ENCODE results near the gene C11orf68. TPM values are rescaled to one million over a fixed set of nuclear protein-coding genes. Genes with fewer than 3 reads are reported as not detected.

C11orf68 gene
- total RNA-seq, 1 experiment from 2014 or later = 31.9 TPM

DNA sequence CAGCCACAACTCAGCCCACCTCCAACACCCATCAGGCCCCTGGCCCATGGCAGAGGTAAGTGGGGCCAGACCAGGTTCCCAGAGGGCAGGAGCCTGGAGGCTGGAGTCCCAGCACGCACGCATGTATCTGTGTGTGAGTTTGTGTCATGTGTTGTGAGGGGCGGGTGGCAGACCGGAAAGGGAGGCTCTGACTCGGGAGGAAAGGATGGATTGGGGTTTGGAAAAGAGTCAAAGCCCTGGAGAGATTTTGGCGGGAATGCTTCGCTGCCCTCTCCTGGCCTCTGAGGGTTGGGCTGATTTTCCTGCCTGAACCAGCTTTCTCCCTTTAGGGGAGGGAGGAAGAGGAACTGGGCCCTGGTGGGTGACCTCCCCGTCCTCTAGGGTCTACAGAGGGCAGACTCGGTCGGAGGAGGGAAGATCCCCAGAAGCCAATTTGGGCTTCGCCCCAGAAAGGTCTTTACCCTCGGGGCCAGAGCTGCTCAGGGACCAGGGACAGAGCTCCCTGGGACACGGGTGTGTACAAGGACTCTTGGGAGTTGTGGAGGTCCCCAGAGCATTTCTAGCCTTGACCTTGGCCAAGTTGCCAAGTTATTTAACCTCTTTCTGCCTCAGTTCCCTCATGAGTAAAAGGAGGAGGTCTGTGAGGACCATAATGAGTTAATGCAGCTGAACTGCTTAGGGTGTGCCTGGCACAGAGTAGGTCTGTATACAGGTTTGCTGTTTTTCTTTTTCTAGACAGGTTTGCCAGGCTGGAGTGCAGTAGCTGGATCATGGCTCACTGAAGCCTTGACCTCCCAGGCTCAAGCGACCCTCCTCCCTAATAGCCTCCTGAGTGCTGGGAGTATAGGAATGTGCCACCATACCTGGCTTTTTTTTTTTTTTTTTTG, 6.9 kb downstream of the C11orf68 start (continued):
- TF ChIP-seq, protein P1, sequence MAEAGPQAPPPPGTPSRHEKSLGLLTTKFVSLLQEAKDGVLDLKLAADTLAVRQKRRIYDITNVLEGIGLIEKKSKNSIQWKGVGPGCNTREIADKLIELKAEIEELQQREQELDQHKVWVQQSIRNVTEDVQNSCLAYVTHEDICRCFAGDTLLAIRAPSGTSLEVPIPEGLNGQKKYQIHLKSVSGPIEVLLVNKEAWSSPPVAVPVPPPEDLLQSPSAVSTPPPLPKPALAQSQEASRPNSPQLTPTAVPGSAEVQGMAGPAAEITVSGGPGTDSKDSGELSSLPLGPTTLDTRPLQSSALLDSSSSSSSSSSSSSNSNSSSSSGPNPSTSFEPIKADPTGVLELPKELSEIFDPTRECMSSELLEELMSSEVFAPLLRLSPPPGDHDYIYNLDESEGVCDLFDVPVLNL (CRISPR knock-in tag; IDR thresholded peaks at IDR 0.05; ENCODE audit: borderline replicate concordance, low read depth) = no peak
- TF ChIP-seq, protein P2, sequence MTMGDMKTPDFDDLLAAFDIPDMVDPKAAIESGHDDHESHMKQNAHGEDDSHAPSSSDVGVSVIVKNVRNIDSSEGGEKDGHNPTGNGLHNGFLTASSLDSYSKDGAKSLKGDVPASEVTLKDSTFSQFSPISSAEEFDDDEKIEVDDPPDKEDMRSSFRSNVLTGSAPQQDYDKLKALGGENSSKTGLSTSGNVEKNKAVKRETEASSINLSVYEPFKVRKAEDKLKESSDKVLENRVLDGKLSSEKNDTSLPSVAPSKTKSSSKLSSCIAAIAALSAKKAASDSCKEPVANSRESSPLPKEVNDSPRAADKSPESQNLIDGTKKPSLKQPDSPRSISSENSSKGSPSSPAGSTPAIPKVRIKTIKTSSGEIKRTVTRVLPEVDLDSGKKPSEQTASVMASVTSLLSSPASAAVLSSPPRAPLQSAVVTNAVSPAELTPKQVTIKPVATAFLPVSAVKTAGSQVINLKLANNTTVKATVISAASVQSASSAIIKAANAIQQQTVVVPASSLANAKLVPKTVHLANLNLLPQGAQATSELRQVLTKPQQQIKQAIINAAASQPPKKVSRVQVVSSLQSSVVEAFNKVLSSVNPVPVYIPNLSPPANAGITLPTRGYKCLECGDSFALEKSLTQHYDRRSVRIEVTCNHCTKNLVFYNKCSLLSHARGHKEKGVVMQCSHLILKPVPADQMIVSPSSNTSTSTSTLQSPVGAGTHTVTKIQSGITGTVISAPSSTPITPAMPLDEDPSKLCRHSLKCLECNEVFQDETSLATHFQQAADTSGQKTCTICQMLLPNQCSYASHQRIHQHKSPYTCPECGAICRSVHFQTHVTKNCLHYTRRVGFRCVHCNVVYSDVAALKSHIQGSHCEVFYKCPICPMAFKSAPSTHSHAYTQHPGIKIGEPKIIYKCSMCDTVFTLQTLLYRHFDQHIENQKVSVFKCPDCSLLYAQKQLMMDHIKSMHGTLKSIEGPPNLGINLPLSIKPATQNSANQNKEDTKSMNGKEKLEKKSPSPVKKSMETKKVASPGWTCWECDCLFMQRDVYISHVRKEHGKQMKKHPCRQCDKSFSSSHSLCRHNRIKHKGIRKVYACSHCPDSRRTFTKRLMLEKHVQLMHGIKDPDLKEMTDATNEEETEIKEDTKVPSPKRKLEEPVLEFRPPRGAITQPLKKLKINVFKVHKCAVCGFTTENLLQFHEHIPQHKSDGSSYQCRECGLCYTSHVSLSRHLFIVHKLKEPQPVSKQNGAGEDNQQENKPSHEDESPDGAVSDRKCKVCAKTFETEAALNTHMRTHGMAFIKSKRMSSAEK (CRISPR knock-in tag; IDR thresholded peaks at IDR 0.05; ENCODE audit: borderline replicate concordance) = no peak
- TF ChIP-seq, protein P3, sequence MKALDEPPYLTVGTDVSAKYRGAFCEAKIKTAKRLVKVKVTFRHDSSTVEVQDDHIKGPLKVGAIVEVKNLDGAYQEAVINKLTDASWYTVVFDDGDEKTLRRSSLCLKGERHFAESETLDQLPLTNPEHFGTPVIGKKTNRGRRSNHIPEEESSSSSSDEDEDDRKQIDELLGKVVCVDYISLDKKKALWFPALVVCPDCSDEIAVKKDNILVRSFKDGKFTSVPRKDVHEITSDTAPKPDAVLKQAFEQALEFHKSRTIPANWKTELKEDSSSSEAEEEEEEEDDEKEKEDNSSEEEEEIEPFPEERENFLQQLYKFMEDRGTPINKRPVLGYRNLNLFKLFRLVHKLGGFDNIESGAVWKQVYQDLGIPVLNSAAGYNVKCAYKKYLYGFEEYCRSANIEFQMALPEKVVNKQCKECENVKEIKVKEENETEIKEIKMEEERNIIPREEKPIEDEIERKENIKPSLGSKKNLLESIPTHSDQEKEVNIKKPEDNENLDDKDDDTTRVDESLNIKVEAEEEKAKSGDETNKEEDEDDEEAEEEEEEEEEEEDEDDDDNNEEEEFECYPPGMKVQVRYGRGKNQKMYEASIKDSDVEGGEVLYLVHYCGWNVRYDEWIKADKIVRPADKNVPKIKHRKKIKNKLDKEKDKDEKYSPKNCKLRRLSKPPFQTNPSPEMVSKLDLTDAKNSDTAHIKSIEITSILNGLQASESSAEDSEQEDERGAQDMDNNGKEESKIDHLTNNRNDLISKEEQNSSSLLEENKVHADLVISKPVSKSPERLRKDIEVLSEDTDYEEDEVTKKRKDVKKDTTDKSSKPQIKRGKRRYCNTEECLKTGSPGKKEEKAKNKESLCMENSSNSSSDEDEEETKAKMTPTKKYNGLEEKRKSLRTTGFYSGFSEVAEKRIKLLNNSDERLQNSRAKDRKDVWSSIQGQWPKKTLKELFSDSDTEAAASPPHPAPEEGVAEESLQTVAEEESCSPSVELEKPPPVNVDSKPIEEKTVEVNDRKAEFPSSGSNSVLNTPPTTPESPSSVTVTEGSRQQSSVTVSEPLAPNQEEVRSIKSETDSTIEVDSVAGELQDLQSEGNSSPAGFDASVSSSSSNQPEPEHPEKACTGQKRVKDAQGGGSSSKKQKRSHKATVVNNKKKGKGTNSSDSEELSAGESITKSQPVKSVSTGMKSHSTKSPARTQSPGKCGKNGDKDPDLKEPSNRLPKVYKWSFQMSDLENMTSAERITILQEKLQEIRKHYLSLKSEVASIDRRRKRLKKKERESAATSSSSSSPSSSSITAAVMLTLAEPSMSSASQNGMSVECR (CRISPR knock-in tag; IDR thresholded peaks at IDR 0.05; ENCODE audit: borderline replicate concordance) = no peak
- TF ChIP-seq NR1H2 (CRISPR knock-in tag; IDR thresholded peaks at IDR 0.05) (no peak), ELF4 (CRISPR knock-in tag; IDR thresholded peaks at IDR 0.05; ENCODE audit: low read depth) (no peak), PRDM15 (CRISPR knock-in tag; IDR thresholded peaks at IDR 0.05) (peak; percentile 62), ESRRA (CRISPR knock-in tag; IDR thresholded peaks at IDR 0.05; ENCODE audit: borderline replicate concordance) (no peak), FOXP1 (CRISPR knock-in tag; IDR thresholded peaks at IDR 0.05; ENCODE audit: borderline replicate concordance) (peak; percentile 47), CREB1 (CRISPR knock-in tag; IDR thresholded peaks at IDR 0.05) (no peak)
- TF ChIP-seq, protein P4, sequence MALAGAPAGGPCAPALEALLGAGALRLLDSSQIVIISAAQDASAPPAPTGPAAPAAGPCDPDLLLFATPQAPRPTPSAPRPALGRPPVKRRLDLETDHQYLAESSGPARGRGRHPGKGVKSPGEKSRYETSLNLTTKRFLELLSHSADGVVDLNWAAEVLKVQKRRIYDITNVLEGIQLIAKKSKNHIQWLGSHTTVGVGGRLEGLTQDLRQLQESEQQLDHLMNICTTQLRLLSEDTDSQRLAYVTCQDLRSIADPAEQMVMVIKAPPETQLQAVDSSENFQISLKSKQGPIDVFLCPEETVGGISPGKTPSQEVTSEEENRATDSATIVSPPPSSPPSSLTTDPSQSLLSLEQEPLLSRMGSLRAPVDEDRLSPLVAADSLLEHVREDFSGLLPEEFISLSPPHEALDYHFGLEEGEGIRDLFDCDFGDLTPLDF (CRISPR knock-in tag; IDR thresholded peaks at IDR 0.05) = no peak
